Astrocyte of the cerebellum (primary cell): ENCODE measurements around the gene PLCL1.
"Not testable (repeated sequence)": the region's sequence is repeated elsewhere in the genome, so short reads cannot be mapped to it uniquely, and the experiment has no call there.

Experiments
- DNase-seq: peaks from one replicate; pipeline ENCODE4 v3.0.0-alpha.2; 2011; ENCODE audit warnings: low read depth
- H3K4me3 ChIP-seq: 2 replicates; pipeline ENCODE4 v1.5.1; 2011; ENCODE audit warnings: mild to moderate bottlenecking, low read depth, low read length, moderate library complexity
- in situ Hi-C: cut with HindIII; loops from 2 replicates; pipeline ENCODE4 v1.10.0; 2017; ENCODE audit warnings: low sequenced_read_pairs
- TF ChIP-seq, protein P1 (sequence below): IDR thresholded peaks from 2 replicates; pipeline ENCODE4 v1.5.1; 2012; ENCODE audit warnings: low read length, low read depth, moderate library complexity, mild to moderate bottlenecking; ENCODE audit errors: missing control alignments

Gene PLCL1

GRCh38 chr2:197822333-197822732 lies 17.9 kb downstream of the PLCL1 start:
- in situ Hi-C loops, result no loop called here
- H3K4me3 ChIP-seq, result no peak overlapping the region
- DNase-seq, result no peak
- TF ChIP-seq, protein P1, sequence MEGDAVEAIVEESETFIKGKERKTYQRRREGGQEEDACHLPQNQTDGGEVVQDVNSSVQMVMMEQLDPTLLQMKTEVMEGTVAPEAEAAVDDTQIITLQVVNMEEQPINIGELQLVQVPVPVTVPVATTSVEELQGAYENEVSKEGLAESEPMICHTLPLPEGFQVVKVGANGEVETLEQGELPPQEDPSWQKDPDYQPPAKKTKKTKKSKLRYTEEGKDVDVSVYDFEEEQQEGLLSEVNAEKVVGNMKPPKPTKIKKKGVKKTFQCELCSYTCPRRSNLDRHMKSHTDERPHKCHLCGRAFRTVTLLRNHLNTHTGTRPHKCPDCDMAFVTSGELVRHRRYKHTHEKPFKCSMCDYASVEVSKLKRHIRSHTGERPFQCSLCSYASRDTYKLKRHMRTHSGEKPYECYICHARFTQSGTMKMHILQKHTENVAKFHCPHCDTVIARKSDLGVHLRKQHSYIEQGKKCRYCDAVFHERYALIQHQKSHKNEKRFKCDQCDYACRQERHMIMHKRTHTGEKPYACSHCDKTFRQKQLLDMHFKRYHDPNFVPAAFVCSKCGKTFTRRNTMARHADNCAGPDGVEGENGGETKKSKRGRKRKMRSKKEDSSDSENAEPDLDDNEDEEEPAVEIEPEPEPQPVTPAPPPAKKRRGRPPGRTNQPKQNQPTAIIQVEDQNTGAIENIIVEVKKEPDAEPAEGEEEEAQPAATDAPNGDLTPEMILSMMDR, result no peak

DNA sequence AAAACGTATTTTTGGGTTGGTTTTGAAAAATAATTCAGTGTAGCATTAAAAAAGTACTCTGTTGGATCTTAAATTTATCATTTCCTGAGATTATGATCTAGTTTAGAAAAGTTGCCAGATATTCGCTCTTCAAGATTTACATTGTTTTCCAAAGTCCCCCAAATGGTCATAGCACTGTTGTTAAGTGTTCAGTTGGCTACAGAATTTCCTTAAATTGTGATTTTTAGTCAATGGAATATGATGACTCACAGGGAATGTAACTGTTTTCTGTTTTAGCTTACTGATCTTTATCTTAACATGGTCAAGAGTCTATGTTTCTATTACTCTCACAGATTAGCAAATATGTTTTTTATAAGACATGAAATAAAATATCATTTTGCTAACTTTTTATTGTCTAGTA lies 23.2 kb downstream of the PLCL1 start:
- no peak overlapping the region for H3K4me3 ChIP-seq
- in situ Hi-C loops, result no loop called here
- no peak for DNase-seq
- TF ChIP-seq, protein P1, result no peak

- no peak for DNase-seq
- no peak overlapping the region for H3K4me3 ChIP-seq
- in situ Hi-C loops, result no loop called here
- TF ChIP-seq, protein P1, result no peak
Observed at GRCh38 chr2:197828464-197829135, 24.2 kb downstream of the PLCL1 start.

- DNase-seq, in situ Hi-C loops: not testable (repeated sequence)
Observed at GRCh38 chr2:197834771-197835170, 30.4 kb downstream of the PLCL1 start.

DNA sequence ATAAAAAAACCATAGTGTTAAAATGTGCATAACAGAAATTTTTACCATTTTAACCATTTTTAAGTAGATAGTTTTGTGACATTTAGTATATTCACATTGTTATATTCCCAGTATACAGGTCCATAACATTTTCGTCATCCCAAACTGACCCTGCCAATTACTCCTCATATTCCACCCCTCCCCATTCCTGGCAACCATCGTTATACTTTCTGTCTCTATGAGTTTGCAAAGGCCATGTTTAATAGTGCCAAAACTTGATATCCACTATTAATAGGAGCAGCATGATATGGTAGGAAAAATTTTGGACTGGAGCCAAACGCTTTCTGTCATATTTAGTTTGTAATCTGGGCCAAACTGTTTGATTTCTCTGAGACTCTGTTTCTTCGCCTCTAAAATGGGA lies 30.9 kb downstream of the PLCL1 start:
- in situ Hi-C loops, result no loop called here

More at GRCh38 chr2:197834771-197835170, 30.4 kb downstream of the PLCL1 start:
- H3K4me3 ChIP-seq, result not testable (repeated sequence)

GRCh38 chr2:197838036-197838435 lies 33.6 kb downstream of the PLCL1 start:
- in situ Hi-C loops, result no loop called here
- TF ChIP-seq, protein P1, result no peak
- no peak overlapping the region for H3K4me3 ChIP-seq
- no peak for DNase-seq

More for the DNA sequence above, 30.9 kb downstream of the PLCL1 start:
- no peak for DNase-seq
- no peak overlapping the region for H3K4me3 ChIP-seq
- TF ChIP-seq, protein P1, result no peak

DNA sequence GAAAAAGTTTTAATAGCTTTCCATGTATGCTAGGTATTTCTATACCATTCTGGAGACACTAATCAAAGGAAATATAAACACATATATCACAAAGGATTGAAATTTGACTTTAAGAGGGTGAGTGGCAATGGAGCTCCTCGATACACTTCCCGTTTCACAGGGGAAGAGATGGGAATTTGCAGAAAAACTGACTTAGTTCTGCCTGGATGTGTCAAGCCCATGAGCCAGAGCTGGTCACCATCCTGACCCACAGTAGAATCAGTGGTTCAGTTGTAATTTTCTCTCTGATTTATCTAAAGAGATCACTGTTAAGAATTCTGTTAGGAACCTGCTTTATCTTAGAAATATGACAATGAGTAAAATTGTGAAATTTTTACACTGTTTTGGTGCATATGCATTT lies 34.2 kb downstream of the PLCL1 start:
- in situ Hi-C loops, result no loop called here
- no peak overlapping the region for H3K4me3 ChIP-seq
- TF ChIP-seq, protein P1, result no peak
- no peak for DNase-seq
